Smooth muscle cell of the brain vasculature (primary cell): ENCODE data around the gene GALNT12.

ENCODE experiments used
- DNase-seq: peaks from one replicate; pipeline ENCODE4 v3.0.0-alpha.2; 2012; ENCODE audit warnings: low read depth, low spot score

GALNT12 gene

GRCh38 chr9:98880311-98881015 is 73.0 kb downstream of the GALNT12 start:
- DNase-seq: no peak

GRCh38 chr9:98881356-98881755 is 73.9 kb downstream of the GALNT12 start:
- DNase-seq: no peak

GRCh38 chr9:98881836-98882568 is 74.5 kb downstream of the GALNT12 start:
- DNase-seq: no peak

DNA sequence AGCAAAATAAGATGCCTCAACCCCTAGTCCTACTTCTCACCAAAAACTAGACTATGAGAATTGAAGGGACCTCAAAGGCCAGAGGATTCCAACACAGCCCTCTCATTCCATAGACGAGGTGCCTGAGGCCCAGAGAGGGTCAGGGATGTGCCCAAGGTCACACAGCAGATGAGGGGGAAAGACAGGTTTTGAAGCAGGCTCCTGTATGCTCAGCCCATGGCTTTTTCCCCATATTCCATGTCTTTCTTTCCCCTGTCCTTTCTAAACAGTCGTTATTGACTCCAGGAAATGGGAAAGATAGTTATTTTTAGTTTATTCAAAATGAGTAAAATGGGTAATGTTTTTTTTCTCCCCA is 75.1 kb downstream of the GALNT12 start:
- DNase-seq: no peak

DNA sequence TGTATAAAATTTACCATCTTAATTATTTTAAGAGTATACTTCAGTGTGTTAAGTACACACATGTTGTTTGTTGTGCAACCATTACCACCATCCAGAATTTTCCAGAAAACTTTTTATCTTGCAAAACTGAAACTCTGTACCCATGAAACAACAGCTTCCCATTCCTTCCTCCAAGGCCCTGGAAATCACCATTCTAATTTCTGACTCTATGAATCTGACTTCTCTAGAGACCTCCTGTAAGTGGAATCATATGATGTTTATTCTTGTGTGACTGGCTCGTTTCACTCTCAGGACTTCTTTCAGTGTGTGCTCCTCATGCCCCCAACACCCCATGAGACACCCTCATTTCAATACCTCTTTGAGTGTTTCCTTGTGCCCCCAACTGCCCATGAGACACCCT is 75.8 kb downstream of the GALNT12 start:
- no peak for DNase-seq

DNA sequence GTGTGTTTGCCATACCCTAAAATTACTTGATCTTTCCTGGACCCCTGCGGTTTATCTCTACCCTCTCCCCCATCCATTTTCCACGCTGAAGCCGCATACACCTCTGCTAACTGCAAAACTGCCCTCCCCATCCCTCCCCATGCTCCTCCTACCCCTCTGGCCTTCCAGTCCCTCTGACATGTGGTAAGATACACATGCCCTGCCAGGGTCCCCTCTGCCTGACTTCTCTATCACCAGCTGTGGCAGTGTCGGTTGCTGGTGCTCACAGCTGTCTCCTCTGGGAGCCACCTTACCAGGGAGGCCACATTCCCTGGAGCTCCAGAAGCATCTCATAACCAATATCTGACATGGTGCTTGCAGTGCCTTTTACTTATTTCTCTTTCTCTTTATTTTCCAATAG is 77.4 kb downstream of the GALNT12 start:
- no peak for DNase-seq

GRCh38 chr9:98885575-98886295 is 78.3 kb downstream of the GALNT12 start:
- no peak for DNase-seq

DNA sequence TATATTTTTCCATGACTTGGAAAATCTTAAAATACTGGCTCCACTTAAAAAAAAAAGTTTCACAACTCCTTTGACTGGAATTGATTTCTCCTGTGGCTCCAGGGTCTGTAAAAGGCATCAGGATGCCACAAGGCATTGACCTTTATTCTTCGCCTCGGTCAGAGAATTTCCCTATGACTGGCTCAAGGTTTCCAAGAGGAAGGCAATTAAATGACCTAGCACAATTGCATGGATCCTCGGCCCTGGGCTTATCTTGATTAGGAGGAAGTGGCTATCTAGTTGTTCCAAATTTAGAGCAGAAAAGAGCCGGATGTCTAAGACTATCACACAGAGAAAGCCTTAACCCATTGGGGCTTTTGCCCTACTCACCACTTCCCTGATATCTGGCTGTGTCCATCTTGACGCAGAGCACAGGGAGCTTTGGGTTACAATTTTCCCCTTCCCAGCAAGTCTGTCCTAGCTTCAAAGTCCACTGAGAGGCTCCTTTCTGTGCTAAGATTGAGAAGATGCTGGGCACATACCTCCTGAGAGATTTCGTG is 79.3 kb downstream of the GALNT12 start:
- DNase-seq: no peak

- no peak for DNase-seq
Measured at GRCh38 chr9:98887918-98888510, 80.5 kb downstream of the GALNT12 start.

DNA sequence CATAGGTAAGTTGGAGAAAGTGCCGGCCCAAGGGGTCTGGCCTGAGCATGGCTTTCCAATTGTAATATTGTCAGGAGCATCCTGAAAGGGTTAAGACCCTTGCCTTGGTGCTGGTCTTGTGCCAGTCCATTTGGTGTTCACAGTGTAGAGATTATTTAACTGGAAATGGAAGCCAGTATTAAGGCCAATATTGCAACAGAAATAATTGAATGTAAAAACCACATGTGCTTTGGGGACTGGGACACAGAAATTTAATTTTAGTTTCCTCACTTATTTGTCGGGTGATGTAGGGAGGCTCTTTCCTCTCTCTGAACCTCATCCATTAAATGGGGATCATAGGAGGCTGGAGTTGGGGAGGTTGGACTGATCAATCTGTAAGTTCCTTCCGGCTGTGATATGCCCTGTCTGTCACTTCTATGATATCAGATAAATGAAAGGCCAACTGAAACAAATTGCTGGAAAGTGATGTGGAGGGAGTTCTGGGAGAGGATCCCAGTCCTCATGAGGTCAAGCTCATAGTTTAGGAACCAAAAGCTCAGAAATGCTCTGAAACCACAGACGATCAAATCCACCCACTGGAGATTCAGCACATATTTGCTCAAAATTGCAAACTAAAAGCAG is 81.4 kb downstream of the GALNT12 start:
- DNase-seq: no peak

- DNase-seq: no peak
Measured at GRCh38 chr9:98890256-98890655, 82.8 kb downstream of the GALNT12 start.

GRCh38 chr9:98892288-98892687 is 84.8 kb downstream of the GALNT12 start:
- no peak for DNase-seq

DNA sequence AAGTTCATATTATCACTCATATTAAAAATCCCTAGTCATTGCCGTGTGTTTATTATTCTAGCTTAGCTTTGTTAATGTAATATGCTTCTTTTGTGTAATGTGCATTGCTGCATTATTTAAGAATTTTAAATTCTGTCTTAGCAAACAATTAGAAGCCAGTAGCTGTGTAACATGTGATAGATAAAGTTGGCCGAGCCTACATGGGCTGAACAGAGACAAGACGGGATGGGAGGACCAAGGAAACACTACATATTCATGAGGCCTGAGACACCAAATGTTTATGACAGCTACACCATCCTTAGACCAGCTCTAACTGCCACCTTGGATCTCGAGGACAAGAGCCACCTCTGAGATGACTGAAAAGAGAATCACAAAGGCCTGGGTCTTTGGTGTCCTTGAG is 85.2 kb downstream of the GALNT12 start:
- DNase-seq: no peak

DNA sequence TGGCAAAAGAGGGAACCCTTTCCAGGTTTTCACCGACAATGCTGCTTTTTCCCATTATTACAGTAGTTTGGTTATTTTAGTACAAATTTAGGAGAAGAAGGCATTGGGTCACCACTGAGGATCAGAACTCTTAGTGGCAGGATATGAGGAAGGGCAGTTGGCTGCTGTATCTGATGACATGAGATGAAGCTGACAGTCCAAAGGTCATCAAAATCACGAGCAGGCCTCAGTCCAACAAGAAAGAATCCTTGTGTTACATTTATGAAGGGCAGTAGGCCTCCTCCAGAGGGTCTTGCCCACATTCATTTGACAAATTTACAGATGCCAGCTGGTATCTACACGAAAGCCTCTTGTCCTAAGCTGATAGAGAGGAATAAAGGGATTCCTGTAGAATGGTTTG is 86.7 kb downstream of the GALNT12 start:
- DNase-seq: no peak

GRCh38 chr9:98894761-98895160 is 87.3 kb downstream of the GALNT12 start:
- no peak for DNase-seq

DNA sequence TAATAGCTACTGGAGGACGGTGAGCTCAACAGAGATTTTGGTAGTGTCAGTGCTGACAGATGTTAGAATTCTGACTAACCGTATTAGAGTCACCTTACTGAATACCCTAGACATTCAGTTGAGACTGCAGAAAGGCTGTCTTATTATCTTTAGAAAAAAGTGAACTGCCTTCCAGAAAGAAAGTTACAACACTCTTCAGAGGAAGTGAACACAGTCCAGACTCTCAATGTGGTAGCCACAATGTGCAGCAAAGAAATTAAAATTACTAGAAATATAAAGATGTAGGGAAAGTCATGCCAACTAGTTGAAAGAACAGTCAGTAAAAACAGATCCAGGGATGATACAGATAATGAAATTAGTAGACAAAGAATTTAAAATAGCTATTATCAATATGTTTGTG is 89.2 kb downstream of the GALNT12 start:
- no peak for DNase-seq

- no peak for DNase-seq
Measured at GRCh38 chr9:98897745-98898144, 90.3 kb downstream of the GALNT12 start.

DNA sequence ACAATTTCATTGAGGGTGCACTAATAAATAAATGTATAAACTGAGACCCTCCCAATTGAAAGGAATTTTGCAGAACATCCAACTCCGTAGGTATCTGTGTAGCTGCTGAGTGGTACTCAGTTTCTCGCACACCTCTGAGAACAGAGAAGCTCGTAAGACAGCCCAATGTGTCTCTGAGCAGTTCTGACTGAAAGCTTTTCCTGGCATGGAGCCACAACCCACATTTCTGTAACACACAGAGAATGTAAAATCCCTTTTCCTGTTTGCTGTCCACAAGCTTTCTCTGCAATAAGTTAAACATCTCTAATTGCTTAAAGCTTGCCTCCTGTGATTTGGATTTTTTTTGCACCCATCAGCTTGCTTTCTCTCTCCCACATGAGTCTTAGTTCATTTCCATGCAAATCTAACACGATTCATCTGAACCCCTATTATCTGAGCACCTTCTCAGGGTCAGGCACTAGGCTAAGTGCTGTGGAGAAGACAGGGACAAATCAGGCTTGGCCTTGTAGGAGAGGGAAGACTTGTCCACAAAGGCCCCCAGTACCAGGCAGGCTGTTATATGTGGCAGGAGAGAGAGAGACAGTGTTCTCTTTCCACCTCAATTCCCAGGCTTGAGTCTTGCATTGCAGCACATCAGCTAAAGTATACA is 92.1 kb downstream of the GALNT12 start:
- DNase-seq: peak; percentile 71
